ENCODE data around the gene CORO2B. TPM values are rescaled to one million over a fixed set of nuclear protein-coding genes. Genes with fewer than 3 reads are reported as not detected.
A peak's percentile ranks its signal among the peaks of the same experiment; 100 is the strongest.

Gene CORO2B
- total RNA-seq, 1 donor from 2014 or later: 1.0 TPM

- Histone ChIP-seq H3K27ac (no peak overlapping the region), H3K4me3 (no peak overlapping the region), H3K36me3 (peaks cover 11% of the 10 kb centered on the region), H3K27me3 (no peaks in the 10 kb centered on the region), H3F3A (ENCODE audit: low read depth) (peaks cover 38% of the 10 kb centered on the region), H3K9ac (no peak overlapping the region), H3K9me3 (ENCODE audit: low read depth) (no peaks in the 10 kb centered on the region), H2AFZ (replicated peaks) (no peak overlapping the region), H3K4me2 (no peak overlapping the region), H3K79me2 (ENCODE audit: low read depth) (no peaks in the 10 kb centered on the region), H4K20me1 (ENCODE audit: low read depth) (peaks cover 20% of the 10 kb centered on the region), H3K4me1 (peaks cover 6% of the 10 kb centered on the region)
- Mint-ChIP-seq H3K27ac (peak overlapping the region; percentile 55), H3K4me3 (no peak overlapping the region), H3K9me3 (peaks cover under 1% of the 10 kb centered on the region), H3K36me3 (peaks cover 23% of the 10 kb centered on the region), H3K27me3 (ENCODE audit: insufficient read depth, low read depth) (no peaks in the 10 kb centered on the region), H3K4me1 (peaks cover 12% of the 10 kb centered on the region)
- TF ChIP-seq EZH2phosphoT487 (IDR thresholded peaks at IDR 0.05) (no peak), EZH2 (IDR thresholded peaks at IDR 0.05) (no peak), CTCF (IDR thresholded peaks at IDR 0.05) (no peak)
- no peak for DNase-seq (ENCODE audit: low spot score)
Measured at GRCh38 chr15:68776477-68777270, 197.9 kb downstream of the CORO2B start.

Other genes with a start within 250 kb of the CORO2B start
- not detected in 2 replicates for gene ITGA11, start 146.8 kb upstream of the CORO2B start, total RNA-seq (ENCODE audit: low replicate concordance)
- 250 and 333 TPM in 2 replicates for gene ANP32A, start 241.9 kb downstream of the CORO2B start, total RNA-seq (ENCODE audit: low replicate concordance)

Measured in neural progenitor cell (in vitro differentiated cells).